Measurements from ENCODE around the gene PRKAR1B.

- TF ChIP-seq CTCF (IDR thresholded peaks at IDR 0.05) (no peak), POLR2AphosphoS5 (IDR thresholded peaks at IDR 0.05; ENCODE audit: low read depth, low read length) (0 out of 2 replicates have a peak, but pooled peaks have one; percentile 26), REST (IDR thresholded peaks at IDR 0.05; ENCODE audit: insufficient read depth in 1 of 2, low read depth in 2 of 2, low read length in 1 of 2) (no peak), SIN3A (IDR thresholded peaks at IDR 0.05; ENCODE audit: borderline replicate concordance, insufficient read depth, low read depth, low read length) (peak; percentile 49; the same call in 1 of the 2 replicates)
Observed at GRCh38 chr7:518630-519483, 208.2 kb downstream of the PRKAR1B start.
